Body of pancreas (tissue), 4 donors: Measurements from ENCODE around the gene CCDC201.
"Not testable (repeated sequence)": the region's sequence is repeated elsewhere in the genome, so short reads cannot be mapped to it uniquely, and the experiment has no call there.

Source experiments
- POLR2A ChIP-seq, 3 donors: fragments of 450-650 bp; IDR thresholded peaks; one replicate each; pipeline ENCODE4 v1.6.1; 2016; ENCODE audit warnings: antibody characterized with exemption in 3 of 3, mild to moderate bottlenecking in 2 of 3
- TF ChIP-seq, protein P1 (sequence below), 7 experiments: fragments of 450-650 bp in 4 of 7; fragments of 200-600 bp in 3 of 7; sonication (generic) in 3 of 7; IDR thresholded peaks; one replicate each; pipeline ENCODE4 v1.5.1; 2016 to 2019; ENCODE audit warnings: antibody characterized with exemption in 7 of 7

DNA sequence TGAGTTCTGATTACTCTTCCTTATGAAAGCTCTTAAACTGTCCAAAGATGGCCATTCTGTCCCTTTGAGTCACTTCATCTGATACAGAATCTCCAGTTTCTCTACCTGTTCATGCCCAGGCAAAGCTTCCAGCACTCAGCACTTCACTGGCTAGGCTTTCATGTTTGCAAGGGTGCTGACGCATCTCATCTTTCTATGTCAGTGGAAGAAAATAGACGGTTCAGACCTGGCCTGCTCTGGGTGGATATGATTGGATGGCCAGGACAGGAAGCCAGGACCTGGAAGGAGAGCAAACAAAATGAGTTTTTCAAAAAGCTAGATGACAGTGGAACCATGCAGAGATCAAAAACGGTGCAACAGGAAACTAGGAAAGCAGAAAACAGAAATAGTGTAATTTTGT, 17.2 kb downstream of the CCDC201 start:
- TF ChIP-seq, protein P1, sequence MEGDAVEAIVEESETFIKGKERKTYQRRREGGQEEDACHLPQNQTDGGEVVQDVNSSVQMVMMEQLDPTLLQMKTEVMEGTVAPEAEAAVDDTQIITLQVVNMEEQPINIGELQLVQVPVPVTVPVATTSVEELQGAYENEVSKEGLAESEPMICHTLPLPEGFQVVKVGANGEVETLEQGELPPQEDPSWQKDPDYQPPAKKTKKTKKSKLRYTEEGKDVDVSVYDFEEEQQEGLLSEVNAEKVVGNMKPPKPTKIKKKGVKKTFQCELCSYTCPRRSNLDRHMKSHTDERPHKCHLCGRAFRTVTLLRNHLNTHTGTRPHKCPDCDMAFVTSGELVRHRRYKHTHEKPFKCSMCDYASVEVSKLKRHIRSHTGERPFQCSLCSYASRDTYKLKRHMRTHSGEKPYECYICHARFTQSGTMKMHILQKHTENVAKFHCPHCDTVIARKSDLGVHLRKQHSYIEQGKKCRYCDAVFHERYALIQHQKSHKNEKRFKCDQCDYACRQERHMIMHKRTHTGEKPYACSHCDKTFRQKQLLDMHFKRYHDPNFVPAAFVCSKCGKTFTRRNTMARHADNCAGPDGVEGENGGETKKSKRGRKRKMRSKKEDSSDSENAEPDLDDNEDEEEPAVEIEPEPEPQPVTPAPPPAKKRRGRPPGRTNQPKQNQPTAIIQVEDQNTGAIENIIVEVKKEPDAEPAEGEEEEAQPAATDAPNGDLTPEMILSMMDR (IDR thresholded peaks at IDR 0.05) = not testable (repeated sequence)
- TF ChIP-seq POLR2A (IDR thresholded peaks at IDR 0.05) = not testable (repeated sequence)
